Activated gamma-delta T cell (primary cell): Measurements from ENCODE around the gene GPR87.

Experiments
- DNase-seq: peaks from one replicate; lab custom pipeline; 2025; lab: John Stamatoyannopoulos, UW

Gene GPR87

GRCh38 chr3:151315846-151316245 is 774 bp downstream of the GPR87 start:
- no peak for DNase-seq

- no peak for DNase-seq
These were observed 1.5 kb downstream of the GPR87 start for GRCh38 chr3:151315136-151315535.

- DNase-seq, result no peak
These were observed 2.0 kb downstream of the GPR87 start for GRCh38 chr3:151314593-151314992.

- no peak for DNase-seq
These were observed 2.5 kb downstream of the GPR87 start for GRCh38 chr3:151314137-151314536.

- no peak for DNase-seq
These were observed 3.6 kb downstream of the GPR87 start for GRCh38 chr3:151312972-151313371.

- DNase-seq, result no peak
These were observed 7.1 kb downstream of the GPR87 start for GRCh38 chr3:151309566-151309965.

GRCh38 chr3:151307583-151308488 is 8.8 kb downstream of the GPR87 start:
- DNase-seq, result no peak

GRCh38 chr3:151307131-151307530 is 9.5 kb downstream of the GPR87 start:
- DNase-seq, result no peak

- no peak for DNase-seq
These were observed 10.3 kb downstream of the GPR87 start for GRCh38 chr3:151306168-151306810.

GRCh38 chr3:151305775-151306151 is 10.9 kb downstream of the GPR87 start:
- no peak for DNase-seq

- DNase-seq, result no peak
These were observed 11.4 kb downstream of the GPR87 start for GRCh38 chr3:151305060-151305774.

GRCh38 chr3:151303751-151304150 is 12.9 kb downstream of the GPR87 start:
- DNase-seq, result no peak

GRCh38 chr3:151301787-151302186 is 14.8 kb downstream of the GPR87 start:
- DNase-seq, result no peak

GRCh38 chr3:151300539-151300938 is 16.1 kb downstream of the GPR87 start:
- DNase-seq, result no peak

- no peak for DNase-seq
These were observed 17.6 kb downstream of the GPR87 start for GRCh38 chr3:151299006-151299405.

GRCh38 chr3:151297429-151297828 is 19.2 kb downstream of the GPR87 start:
- DNase-seq, result no peak

GRCh38 chr3:151296226-151296625 is 20.4 kb downstream of the GPR87 start:
- no peak for DNase-seq

- DNase-seq, result no peak
These were observed 23.5 kb downstream of the GPR87 start for GRCh38 chr3:151293127-151293526.

GRCh38 chr3:151290673-151291072 is 25.9 kb downstream of the GPR87 start:
- DNase-seq, result no peak

GRCh38 chr3:151289445-151289844 is 27.2 kb downstream of the GPR87 start:
- no peak for DNase-seq

GRCh38 chr3:151285940-151286339 is 30.7 kb downstream of the GPR87 start:
- DNase-seq, result no peak

GRCh38 chr3:151283907-151284461 is 32.6 kb downstream of the GPR87 start:
- no peak for DNase-seq
